ENCODE results near the gene ABLIM1.

DNA sequence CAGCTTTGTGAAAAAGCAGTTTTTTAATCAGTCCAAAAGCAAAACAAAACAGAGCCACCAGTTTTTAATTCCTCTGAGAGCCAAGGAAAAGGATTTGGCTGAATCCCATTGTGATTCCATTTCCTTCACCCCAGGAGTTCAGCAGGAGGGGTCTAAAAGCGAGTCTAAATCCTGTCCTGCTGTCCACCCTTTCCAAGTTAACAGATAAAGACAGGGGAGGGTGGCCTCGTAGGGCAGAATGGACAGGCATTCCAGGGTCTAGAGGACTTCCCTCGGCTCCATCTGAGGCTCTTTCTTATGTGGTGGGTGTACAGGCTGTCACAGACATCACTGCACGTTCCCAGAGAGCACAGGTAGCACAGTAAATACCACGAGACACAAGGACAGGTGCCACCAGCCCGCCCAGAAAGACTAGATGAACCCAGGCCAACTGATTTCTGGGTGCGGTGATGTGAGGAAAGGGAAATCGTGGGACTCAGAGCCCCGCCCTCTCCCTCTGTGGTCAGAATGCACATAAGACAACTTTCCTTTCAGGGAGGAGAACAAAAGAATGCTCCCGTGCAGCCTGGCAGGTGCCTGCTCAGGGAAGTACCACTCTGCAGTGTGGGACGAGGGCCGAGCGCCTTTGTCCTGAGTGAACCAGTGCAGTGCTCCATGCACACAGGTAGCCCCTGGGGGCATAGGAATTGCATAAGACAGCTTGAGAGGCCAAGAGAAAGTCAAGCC lies 119.7 kb downstream of the ABLIM1 start:
- no peak for TF ChIP-seq GATA2 (IDR thresholded peaks at IDR 0.05; ENCODE audit: low read depth, low read length)
- no peak for TF ChIP-seq GATA3 (IDR thresholded peaks at IDR 0.05; ENCODE audit: low read depth, low read length)
